GM19035 (cell line): ENCODE results near the gene AP1G1.

Experiments
- ATAC-seq: cut with Tn5 transposase; IDR thresholded peaks from one replicate; pipeline ENCODE4 v1.9.1; 2021; ENCODE audit not compliant: unreplicated experiment

AP1G1 gene

GRCh38 chr16:71758293-71758760 is 50.3 kb downstream of the AP1G1 start:
- no peak for ATAC-seq

GRCh38 chr16:71754652-71755051 is 54.0 kb downstream of the AP1G1 start:
- ATAC-seq = no peak

GRCh38 chr16:71754108-71754507 is 54.5 kb downstream of the AP1G1 start:
- no peak for ATAC-seq

GRCh38 chr16:71748226-71748625 is 60.4 kb downstream of the AP1G1 start:
- ATAC-seq = no peak

- no peak for ATAC-seq
Measured at GRCh38 chr16:71746442-71747046, 62.1 kb downstream of the AP1G1 start.

- ATAC-seq = no peak
Measured at GRCh38 chr16:71738855-71739254, 69.8 kb downstream of the AP1G1 start.

- no peak for ATAC-seq
Measured at GRCh38 chr16:71737501-71737900, 71.1 kb downstream of the AP1G1 start.

GRCh38 chr16:71734511-71734910 is 74.1 kb downstream of the AP1G1 start:
- ATAC-seq = no peak

- ATAC-seq = no peak
Measured at GRCh38 chr16:71732587-71732986, 76.0 kb downstream of the AP1G1 start.

- no peak for ATAC-seq
Measured at GRCh38 chr16:71727551-71728324, 80.9 kb downstream of the AP1G1 start.

- no peak for ATAC-seq
Measured at GRCh38 chr16:71726476-71727315, 81.9 kb downstream of the AP1G1 start.

GRCh38 chr16:71724320-71724751 is 84.3 kb downstream of the AP1G1 start, which contains the start of gene PHLPP2:
Gene PHLPP2, minus strand, starts transcription at chr16:71724701. Its CDS starts 9,906 bp downstream, at chr16:71714795.
- no peak for ATAC-seq

- ATAC-seq = peak; percentile 74
Measured at GRCh38 chr16:71723537-71724319, 84.9 kb downstream of the AP1G1 start.

GRCh38 chr16:71722801-71723536 is 85.7 kb downstream of the AP1G1 start:
- peak; percentile 40 for ATAC-seq

GRCh38 chr16:71721066-71721740 is 87.4 kb downstream of the AP1G1 start:
- no peak for ATAC-seq

- no peak for ATAC-seq
Measured at GRCh38 chr16:71712501-71712900, 96.1 kb downstream of the AP1G1 start.

- ATAC-seq = no peak
Measured at GRCh38 chr16:71711789-71712188, 96.8 kb downstream of the AP1G1 start.

GRCh38 chr16:71709229-71709781 is 99.3 kb downstream of the AP1G1 start:
- no peak for ATAC-seq

GRCh38 chr16:71708696-71709095 is 99.9 kb downstream of the AP1G1 start:
- no peak for ATAC-seq
